NCI-H2196 treated with DMSO at 0.1 percent for 48 hours (cell line): ENCODE measurements around the gene LAMTOR2.

Experiments used
- DNase-seq: peaks from one replicate; lab custom pipeline; 2025; ENCODE audit not compliant: unreplicated experiment; lab: John Stamatoyannopoulos, UW

The LAMTOR2 gene

DNA sequence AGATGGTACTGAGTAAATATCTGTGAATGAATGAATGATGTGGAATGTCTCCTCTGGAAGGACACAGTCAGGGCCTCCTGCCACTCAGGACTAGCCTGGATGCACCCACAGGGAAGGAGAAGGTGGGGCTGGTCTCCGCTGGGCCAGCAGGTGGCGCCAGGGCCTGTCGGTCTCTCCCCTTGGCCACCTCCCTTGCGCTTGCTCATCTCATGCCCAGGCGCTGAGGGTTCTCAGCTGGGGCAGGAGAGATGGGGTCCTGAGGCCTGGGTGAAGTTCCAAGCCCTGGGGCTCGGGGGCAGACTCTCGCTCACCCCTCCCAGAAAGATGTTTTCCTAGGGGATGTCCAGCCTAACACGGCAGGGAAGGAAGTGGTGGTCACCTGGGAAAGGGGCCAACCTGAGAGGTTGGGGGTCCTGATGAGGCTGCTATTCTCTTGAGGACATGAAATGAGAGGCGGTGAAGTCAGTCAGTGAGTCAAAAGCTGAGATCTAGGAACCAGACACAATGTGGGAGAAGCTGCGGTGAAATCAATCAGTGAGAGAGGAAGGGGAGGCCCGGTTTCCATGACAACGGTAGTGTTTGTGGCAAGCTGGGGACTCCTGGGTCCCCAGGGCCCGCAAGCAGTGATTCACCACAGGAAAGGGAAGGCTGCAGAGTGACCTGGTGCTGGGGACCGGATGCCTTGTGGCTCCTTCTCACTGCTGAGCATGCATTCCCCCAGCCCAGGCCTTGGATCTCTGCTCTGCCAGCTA is 42.2 kb downstream of the LAMTOR2 start:
- DNase-seq: peak; percentile 67

DNA sequence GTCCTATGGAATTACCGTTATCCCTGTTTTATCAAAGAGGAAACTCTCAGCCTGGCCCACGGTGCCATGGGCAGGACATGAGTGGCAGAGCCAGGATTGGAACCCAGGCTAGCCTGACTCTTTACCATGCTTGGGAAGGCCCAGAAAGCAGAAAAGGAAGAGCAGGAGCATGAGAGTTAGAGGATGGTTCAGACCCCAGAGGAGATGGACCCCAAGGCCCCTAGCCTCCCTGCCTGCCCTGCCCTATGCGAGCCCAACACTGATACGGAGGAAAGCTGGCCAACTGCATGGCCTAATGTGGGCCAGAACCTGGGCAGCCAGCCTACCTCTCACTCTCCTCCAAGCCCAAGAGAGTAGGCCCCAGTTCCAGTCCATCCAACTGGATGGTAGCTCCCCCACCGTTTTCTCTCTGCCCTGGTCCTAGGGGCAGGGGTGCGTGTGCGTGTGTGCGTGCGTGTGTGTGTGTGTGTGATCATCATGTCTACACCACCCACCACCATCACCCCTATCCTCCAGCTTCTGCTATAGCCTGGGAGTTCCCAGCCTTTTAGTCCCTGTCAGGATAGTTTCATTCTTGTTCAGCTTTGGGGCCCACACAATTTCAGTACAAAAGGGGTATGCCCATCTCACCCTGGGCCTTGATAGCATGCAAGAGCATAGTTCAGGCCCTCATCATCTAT is 43.1 kb downstream of the LAMTOR2 start:
- no peak for DNase-seq

DNA sequence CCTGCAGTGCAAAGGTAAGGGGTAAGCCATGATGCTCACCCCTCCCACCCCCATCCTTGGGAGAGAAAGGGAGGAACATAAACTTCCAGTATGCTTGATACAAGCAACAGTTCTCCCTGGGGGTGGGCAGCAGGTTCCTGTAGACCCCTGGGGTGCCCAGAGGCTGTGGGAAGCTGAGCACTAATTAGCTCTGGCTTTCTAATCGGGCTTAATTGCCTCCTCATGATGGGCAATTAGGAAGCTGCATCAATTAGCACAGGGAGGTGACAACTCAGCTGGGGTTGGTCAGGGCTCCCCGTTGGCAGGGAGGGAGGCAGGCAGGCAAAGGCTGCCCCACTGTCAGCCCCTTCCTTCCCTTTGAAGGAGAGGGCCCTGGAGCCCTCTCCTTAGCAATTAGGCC is 44.2 kb downstream of the LAMTOR2 start:
- no peak for DNase-seq

DNA sequence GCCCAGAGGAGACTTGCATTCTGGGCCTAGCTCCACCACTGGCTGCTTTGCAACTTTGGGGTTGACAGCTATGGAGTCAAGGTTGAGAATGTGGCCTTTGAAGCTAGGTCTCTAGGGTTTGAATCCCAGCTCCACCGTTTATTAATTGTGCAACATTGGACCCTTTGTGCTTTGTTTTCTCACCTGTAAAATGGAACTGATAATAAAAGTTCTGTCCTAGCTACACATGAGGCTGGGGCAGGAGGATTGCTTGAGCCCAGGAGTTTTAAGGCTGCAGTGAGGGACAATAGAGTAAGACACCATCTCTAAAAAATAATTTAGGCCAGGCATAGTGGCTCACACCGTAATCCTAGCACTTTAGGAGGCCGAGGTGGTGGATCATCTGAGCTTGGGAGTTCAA is 44.7 kb downstream of the LAMTOR2 start:
- DNase-seq: no peak

DNA sequence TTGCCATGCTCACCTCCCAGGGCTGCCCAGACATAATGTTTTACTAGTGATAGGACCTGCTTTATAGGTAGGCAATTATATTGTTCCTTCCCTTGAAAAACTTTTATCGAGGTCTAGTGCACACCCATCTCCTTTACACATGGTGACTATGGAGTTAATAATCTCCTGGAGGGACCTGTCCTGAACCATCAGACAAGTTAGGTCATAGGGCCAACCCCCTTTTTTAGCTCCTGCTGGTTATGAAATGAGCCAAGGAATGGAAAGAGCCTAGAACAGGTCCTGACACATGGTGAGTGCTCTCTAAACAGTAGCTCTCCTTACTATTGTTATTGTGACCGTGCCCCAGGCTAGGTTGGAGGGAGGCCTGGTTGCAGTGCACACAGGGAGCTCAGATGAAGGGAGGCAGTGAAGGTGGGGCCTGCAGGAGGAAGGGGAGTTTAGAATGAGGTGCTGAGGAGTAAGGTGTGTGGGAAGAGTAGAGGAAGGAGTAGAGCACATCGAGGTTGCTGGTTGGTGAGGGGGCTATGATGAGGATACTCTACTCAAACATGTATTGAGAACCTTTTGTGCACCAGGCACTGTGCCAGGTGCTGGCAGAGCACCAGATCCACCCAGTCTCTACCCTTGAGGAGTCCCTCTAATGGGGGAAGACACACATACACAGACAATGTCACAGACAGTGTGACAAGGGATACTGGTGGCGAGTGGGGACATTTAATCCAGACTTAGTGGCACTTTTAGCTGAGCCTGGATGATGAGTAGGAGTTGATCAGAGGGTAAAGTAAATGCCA is 45.8 kb downstream of the LAMTOR2 start:
- DNase-seq: no peak

DNA sequence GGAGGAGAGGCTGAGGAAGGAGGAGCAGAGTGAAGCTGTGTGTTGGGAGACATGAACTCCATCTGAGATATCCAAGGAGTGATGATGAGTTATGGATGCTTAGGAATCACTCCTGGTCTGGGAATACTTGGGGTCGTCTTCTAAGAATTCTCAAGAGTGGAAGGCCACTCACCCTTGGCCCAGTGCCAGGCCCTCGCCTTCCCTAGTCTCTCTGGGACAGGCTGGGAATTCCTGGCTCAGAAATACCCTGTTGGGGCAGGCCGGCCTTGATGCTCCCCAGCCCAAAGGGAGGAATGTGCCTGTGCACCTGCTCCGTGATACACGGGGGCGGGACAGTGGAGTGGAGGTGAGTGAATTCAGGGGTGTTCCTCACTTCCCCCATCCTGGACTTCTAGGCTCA is 47.3 kb downstream of the LAMTOR2 start:
- DNase-seq: no peak

DNA sequence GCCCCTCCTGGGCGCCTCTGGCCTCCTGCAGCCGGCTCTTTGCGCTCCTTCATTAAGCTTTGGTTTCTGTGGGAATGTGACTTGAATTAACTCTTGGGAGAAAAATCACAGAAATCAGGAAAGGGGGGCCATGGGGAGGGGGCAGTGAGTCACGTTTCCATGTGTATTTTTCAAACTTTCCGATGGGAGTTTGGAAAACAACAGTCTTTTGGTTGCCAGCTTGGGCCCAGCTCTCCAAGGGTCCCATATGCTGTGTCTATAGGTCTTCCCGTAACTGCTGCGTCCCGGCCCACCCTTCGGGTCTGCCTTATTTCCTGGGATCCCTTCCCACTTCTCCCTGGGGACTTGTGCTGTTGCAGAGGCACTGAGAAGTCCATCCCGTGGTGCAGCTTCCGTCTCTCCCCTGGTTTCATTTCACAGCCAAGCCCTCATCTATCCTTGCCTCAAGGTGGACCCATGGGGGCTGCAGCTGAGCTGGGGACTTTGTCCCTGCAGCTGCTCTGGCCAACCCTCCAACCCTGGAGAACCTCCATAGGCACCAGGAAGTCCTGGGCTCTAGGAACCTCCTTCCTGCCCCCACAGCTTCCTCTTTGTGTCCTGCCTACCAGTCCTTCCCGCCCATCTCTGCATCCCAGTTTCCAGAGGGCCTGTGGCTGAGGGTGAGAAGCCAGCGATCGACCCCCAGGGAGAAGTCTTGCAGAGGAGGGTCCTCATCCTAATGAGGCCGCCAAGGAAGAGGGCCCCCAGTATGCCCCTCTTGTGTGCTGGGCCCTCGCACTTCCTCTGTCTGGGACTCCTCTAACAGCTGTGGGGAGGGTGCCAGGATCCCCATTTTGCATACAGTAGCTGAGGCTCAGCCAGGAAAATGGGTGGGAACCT is 48.3 kb downstream of the LAMTOR2 start:
- no peak for DNase-seq

DNA sequence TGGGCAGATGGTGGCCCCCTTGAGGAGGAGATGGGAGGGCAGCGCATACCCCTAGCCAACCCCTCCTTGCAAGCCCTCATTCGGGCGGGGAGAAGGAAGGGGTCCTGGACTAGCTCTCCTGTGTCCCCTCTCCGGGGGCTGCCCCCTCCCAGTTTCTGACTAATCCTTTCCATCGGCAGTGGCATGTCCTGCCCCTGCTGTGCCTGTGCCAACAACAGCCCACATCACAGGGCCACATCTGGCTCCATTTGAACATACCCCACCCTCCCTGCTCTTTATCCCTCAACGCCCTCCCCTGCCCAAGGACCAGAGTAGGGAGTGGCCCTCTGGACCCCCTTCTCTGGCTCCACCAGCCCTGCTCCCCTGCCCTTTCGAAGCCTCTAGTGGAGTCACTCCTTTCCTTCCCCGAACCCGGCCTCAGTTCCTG is 49.0 kb downstream of the LAMTOR2 start:
- DNase-seq: no peak

DNA sequence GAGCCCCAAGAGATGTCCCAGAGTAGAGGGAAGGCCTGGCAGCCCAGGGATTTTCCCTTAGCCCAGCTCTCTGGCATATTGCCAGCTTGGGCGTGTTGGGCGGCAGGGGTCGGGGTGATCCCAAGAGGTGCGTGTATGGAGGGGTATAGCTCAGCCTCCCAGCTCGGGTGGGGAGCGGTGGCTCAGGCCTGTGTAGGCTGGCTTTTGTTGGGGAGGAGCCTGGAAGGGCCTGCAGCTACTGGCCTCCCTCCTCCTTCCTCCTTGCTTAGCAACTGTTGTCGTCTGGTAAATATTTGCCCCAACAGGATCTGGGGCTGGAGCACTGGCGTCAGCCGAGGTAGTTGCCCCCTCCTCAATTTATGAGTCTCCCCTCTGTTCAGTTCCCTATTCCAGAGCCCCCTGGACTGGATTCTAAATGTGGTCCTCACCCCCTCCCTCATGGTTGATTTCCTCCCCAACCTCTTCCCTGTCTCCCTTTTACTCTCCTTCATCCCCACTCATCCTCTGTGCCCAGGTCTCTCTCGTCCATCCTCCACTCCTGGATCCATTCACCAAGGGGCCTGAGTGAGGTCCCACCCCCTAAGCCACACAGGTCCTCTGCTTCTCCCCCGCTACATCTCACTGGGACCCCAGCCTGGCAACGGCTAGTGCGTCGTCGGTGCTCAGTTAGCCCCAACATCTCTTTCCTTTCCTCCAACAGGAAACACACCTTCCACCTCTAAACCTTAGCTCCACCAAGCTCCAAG is 49.7 kb downstream of the LAMTOR2 start:
- DNase-seq: peak; percentile 49

DNA sequence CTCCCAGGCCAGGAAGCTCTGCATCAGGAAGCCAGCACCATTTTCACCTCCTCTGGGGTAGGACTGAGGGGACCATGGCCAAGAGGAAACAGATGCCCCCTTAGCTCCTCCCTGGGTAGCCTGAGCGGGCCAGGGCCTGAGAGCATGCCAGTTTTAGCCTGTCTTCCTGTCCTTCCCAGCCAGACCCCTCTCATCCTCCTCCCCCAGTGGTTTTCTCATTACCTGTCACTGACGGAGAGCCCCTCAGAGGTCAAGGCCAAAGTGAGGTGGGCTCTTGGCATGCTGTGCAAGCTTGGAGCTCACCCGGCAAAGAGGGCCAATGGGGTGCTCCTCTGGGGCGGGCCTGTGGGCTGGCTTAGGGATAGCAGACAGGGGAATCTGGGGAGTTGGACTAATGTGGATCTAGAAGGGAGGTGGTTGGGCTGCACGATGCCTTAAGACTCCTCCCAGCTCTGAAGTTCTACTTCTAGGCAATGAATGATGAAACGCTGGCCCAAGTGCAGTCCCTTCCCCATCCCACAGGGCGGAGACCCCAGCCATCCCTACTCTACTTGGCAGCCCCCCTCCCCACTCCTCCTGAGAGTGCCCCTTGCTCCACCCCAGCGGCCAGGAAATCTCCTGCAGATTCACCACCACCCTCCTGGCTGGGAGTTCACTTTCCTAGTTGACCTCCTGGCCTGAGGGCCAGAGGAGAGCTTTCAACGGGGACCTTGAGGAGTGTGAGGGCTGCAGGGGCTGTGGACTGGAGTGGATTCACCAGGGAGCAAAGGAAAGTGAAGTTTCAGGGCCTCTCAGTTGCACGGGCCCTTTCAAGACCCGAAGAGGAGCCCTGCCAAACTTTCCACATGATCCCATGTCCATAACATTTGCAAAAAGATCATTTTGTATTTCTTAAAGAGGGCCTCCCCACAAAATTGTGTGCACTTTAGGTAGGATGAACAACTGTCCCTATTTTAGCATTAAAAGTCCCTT is 50.6 kb downstream of the LAMTOR2 start:
- no peak for DNase-seq

DNA sequence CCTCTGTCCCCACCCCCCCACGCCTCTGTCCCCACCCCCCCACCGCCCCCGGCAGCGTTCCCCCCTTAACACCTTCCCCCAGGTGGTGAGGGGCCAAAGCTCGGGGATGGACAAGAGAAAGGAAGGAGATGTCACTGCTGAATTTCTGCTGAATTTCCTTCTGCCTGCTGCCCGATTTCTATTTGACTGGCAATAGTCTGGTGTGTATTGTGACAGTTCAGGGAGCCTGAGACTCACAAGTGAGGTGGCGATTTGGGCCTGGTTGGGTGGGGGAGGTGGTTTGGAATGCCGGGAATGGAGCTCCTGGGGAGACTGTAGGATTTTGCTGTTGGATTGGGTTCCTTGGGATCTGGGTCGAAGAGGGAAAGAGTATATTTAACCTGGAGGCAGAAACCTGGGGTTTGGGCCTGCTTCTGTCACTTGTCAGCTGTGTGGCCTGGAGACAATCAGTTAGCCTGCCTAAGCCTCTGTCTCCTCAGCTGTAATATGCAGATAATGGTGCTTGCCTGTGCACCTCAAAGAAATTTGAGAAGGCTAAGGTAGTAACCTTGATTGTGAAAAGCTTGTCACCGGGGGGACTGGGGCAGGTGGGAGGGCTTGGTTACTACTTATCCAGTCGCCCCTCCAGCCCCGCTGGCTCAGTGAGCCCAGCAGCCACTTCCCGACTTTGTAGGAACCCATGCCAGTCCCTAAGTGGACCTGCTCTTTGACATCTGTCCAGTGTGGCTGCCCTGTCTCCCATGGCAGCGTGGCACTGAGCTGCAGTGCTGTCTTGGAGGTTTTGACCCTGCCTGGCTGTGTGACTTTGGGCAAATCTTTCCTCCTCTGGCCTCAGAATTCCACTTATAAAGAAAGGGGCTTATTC is 52.3 kb downstream of the LAMTOR2 start:
- DNase-seq: no peak

DNA sequence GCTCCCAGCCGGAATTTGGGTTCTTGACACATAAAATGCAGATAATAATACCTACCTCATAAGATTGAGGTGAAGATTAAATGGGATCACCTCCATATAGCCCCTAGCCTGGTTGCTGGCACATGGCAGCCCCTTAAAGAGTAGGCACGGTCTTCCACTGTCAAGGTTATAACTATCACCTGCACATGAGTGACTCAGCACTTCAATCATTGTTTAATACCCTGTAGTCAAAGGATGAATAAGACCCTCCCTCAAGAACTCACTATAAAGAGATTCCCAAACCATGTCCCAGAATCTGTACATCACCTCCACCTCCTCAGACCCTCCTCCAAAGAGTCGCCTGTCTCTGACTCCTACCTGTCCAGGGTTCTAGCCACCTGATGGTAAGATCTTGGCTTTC is 53.5 kb downstream of the LAMTOR2 start:
- no peak for DNase-seq
